IMR-90 (cell line): ENCODE results near the gene GIPC3. TPM values are rescaled to one million over a fixed set of nuclear protein-coding genes. Genes with fewer than 3 reads are reported as not detected.

Experiments used
- ATAC-seq: fragments of 200-7000 bp; cut with Tn5 transposase; 2 replicates; pipeline ENCODE4 v1.9.1; 2020; ENCODE audit warnings: low read depth, mild to moderate bottlenecking, moderate library complexity
- BruUV-seq: library from RNA; stranded (reverse); fragments of 400-500 nt; replicated peaks from 2 replicates; lab custom pipeline; 2021; lab: Mats Ljungman, UMichigan
- CTCF ChIA-PET: fragments of 300-600 bp; formaldehyde crosslinking; extraction: SDS; loops from one replicate; lab custom pipeline; 2021; ENCODE audit warnings: antibody characterized with exemption; lab: Yijun Ruan, JAX
- POLR2A ChIA-PET: fragments of 300-600 bp; sonication (Branson Sonifier 250); formaldehyde crosslinking; loops from one replicate; lab custom pipeline; 2022; ENCODE audit warnings: antibody characterized with exemption; ENCODE audit not compliant: unreplicated experiment; lab: Charles Lee
- DNase-seq: peaks from one replicate; pipeline ENCODE4 v3.0.0; 2013
- H2AFZ ChIP-seq: replicated peaks from 2 replicates; pipeline ENCODE3; 2013; ENCODE audit warnings: low read length, mild to moderate bottlenecking; ENCODE audit not compliant: poor library complexity
- H2AK5ac ChIP-seq: 2 replicates; pipeline ENCODE4 v1.6.1; 2013; ENCODE audit warnings: low read depth, low read length, inconsistent platforms
- H2AK9ac ChIP-seq: replicated peaks from 2 replicates; pipeline ENCODE3; 2013; ENCODE audit warnings: mild to moderate bottlenecking, low read depth, low read length, moderate library complexity; ENCODE audit not compliant: poor library complexity
- H2BK120ac ChIP-seq: 2 replicates; pipeline ENCODE4 v1.6.1; 2013; ENCODE audit warnings: low read depth, low read length, inconsistent platforms
- H2BK15ac ChIP-seq: 3 replicates; pipeline ENCODE4 v1.6.1; 2013; ENCODE audit warnings: low read depth, low read length, inconsistent platforms
- H2BK20ac ChIP-seq: 2 replicates; pipeline ENCODE4 v1.6.1; 2013; ENCODE audit warnings: low read depth, mild to moderate bottlenecking, inconsistent platforms, low read length, moderate library complexity
- H2BK5ac ChIP-seq: 2 replicates; pipeline ENCODE4 v1.6.1; 2013; ENCODE audit warnings: mild to moderate bottlenecking, low read depth, low read length, inconsistent platforms; ENCODE audit not compliant: poor library complexity, severe bottlenecking
- H3K14ac ChIP-seq: replicated peaks from 2 replicates; pipeline ENCODE4 v1.6.1; 2013; ENCODE audit warnings: low read depth, low read length, inconsistent platforms
- H3K18ac ChIP-seq: 2 replicates; pipeline ENCODE4 v1.6.1; 2013; ENCODE audit warnings: low read depth, low read length, control low read depth
- H3K23ac ChIP-seq: 2 replicates; pipeline ENCODE4 v1.6.1; 2013; ENCODE audit warnings: low read depth, low read length, inconsistent platforms
- H3K27ac ChIP-seq: 2 replicates; pipeline ENCODE4 v1.5.1; 2013; ENCODE audit warnings: mild to moderate bottlenecking, control low read depth, low read length; ENCODE audit not compliant: insufficient read depth
- H3K27me3 ChIP-seq: 2 replicates; pipeline ENCODE4 v1.6.1; 2013; ENCODE audit warnings: low read length; ENCODE audit not compliant: control insufficient read depth, insufficient read depth
- H3K36me3 ChIP-seq: 2 replicates; pipeline ENCODE4 v1.6.1; 2013; ENCODE audit warnings: low read length, mixed read lengths; ENCODE audit not compliant: control insufficient read depth, insufficient read depth
- H3K4ac ChIP-seq: 2 replicates; pipeline ENCODE4 v1.6.1; 2013; ENCODE audit warnings: low read depth, low read length, inconsistent platforms
- H3K4me1 ChIP-seq: 2 replicates; pipeline ENCODE4 v1.6.1; 2013; ENCODE audit warnings: low read length, mixed read lengths; ENCODE audit not compliant: control insufficient read depth, insufficient read depth
- H3K4me2 ChIP-seq: 2 replicates; pipeline ENCODE4 v1.6.1; 2013; ENCODE audit warnings: low read depth, mild to moderate bottlenecking, control low read depth, low read length, moderate library complexity
- H3K4me3 ChIP-seq: 2 replicates; pipeline ENCODE4 v1.5.1; 2013; ENCODE audit warnings: low read depth, mild to moderate bottlenecking, control low read depth, low read length, moderate library complexity; ENCODE audit not compliant: insufficient read depth
- H3K56ac ChIP-seq: 2 replicates; pipeline ENCODE4 v1.6.1; 2013; ENCODE audit warnings: low read length, inconsistent platforms; ENCODE audit not compliant: insufficient read depth; ENCODE audit errors: extremely low read depth
- H3K79me1 ChIP-seq, 2 experiments: 2 replicates each; pipeline ENCODE4 v1.6.1; 2013; ENCODE audit warnings: low read length in 2 of 2, inconsistent platforms in 1 of 2, low read depth in 1 of 2
- H3K9ac ChIP-seq: 2 replicates; pipeline ENCODE4 v1.6.1; 2013; ENCODE audit warnings: low read depth, low read length, control low read depth
- H3K9me1 ChIP-seq: 2 replicates; pipeline ENCODE4 v1.6.1; 2013; ENCODE audit warnings: low read length, inconsistent platforms; ENCODE audit not compliant: insufficient read depth
- H3K9me3 ChIP-seq: 2 replicates; pipeline ENCODE4 v1.6.1; 2013; ENCODE audit warnings: low read length; ENCODE audit not compliant: control insufficient read depth, insufficient read depth
- H4K20me1 ChIP-seq: 2 replicates; pipeline ENCODE4 v1.6.1; 2013; ENCODE audit warnings: low read length, inconsistent platforms; ENCODE audit not compliant: insufficient read depth
- H4K5ac ChIP-seq: 2 replicates; pipeline ENCODE4 v1.6.1; 2013; ENCODE audit warnings: mild to moderate bottlenecking, low read depth, low read length, control low read depth
- H4K8ac ChIP-seq, 2 experiments: 2 replicates each; pipeline ENCODE4 v1.6.1; 2013; ENCODE audit warnings: low read depth in 2 of 2, low read length in 2 of 2, control low read depth in 1 of 2, inconsistent platforms in 1 of 2
- H4K91ac ChIP-seq: 2 replicates; pipeline ENCODE4 v1.6.1; 2013; ENCODE audit warnings: low read depth, low read length, inconsistent platforms; ENCODE audit not compliant: insufficient read depth
- BHLHE40 ChIP-seq: fragments of 150-350 bp; IDR thresholded peaks from 2 replicates; pipeline ENCODE4 v1.6.1; 2016; ENCODE audit warnings: mild to moderate bottlenecking, low read depth, low read length
- CEBPB ChIP-seq: IDR thresholded peaks from 2 replicates; pipeline ENCODE4 v1.6.1; 2012; ENCODE audit warnings: low read depth, low read length, improper control_type of control experiment
- CHD1 ChIP-seq: IDR thresholded peaks from 2 replicates; pipeline ENCODE4 v1.6.1; 2012; ENCODE audit warnings: low read depth, low read length, improper control_type of control experiment
- CTCF ChIP-seq: conservative IDR thresholded peaks from 2 replicates; pipeline ENCODE4 v1.5.1; 2012; ENCODE audit warnings: mild to moderate bottlenecking, low read depth, low read length, improper control_type of control experiment
- FOS ChIP-seq: fragments of 150-350 bp; IDR thresholded peaks from 2 replicates; pipeline ENCODE4 v1.6.1; 2016; ENCODE audit warnings: low read depth, low read length
- MAFK ChIP-seq: IDR thresholded peaks from 2 replicates; pipeline ENCODE4 v1.6.1; 2012; ENCODE audit warnings: low read depth, low read length, improper control_type of control experiment
- MAZ ChIP-seq: IDR thresholded peaks from 2 replicates; pipeline ENCODE4 v1.6.1; 2012; ENCODE audit warnings: low read depth, mild to moderate bottlenecking, low read length, improper control_type of control experiment, moderate library complexity, borderline replicate concordance
- MXI1 ChIP-seq: IDR thresholded peaks from 2 replicates; pipeline ENCODE4 v1.6.1; 2012; ENCODE audit warnings: low read depth, mild to moderate bottlenecking, low read length, moderate library complexity, borderline replicate concordance
- NFE2L2 ChIP-seq: fragments of 150-350 bp; IDR thresholded peaks from 2 replicates; pipeline ENCODE4 v1.6.1; 2016; ENCODE audit warnings: low read depth, mild to moderate bottlenecking, low read length
- POLR2A ChIP-seq: IDR thresholded peaks from 2 replicates; pipeline ENCODE4 v1.6.1; 2012; ENCODE audit warnings: mild to moderate bottlenecking, low read depth, low read length
- RAD21 ChIP-seq: IDR thresholded peaks from 2 replicates; pipeline ENCODE4 v1.6.1; 2012; ENCODE audit warnings: low read length, improper control_type of control experiment
- RCOR1 ChIP-seq: IDR thresholded peaks from 2 replicates; pipeline ENCODE4 v1.6.1; 2012; ENCODE audit warnings: mild to moderate bottlenecking, low read length, improper control_type of control experiment; ENCODE audit not compliant: insufficient replicate concordance
- RFX5 ChIP-seq: IDR thresholded peaks from 2 replicates; pipeline ENCODE4 v1.8.0; 2012; ENCODE audit warnings: low read depth, mild to moderate bottlenecking, low read length, moderate library complexity
- SMC3 ChIP-seq: fragments of 150-350 bp; IDR thresholded peaks from 2 replicates; pipeline ENCODE4 v1.6.1; 2016; ENCODE audit warnings: low read depth, mild to moderate bottlenecking, antibody characterized with exemption, low read length, moderate library complexity
- WGBS, 2 experiments: methylation state at CpG; one replicate each; pipeline versions ENCODE4 v1.1.5 to v1.1.7; 2013; ENCODE audit warnings: missing lambda C conversion rate in 2 of 2; ENCODE audit not compliant: insufficient read length in 1 of 2; ENCODE audit errors: extremely low coverage in 2 of 2; 5-methylcytosine and 5-hydroxymethylcytosine counted together
- dilution Hi-C: fragments of 300-500 bp; cut with HindIII; formaldehyde crosslinking; loops from one replicate; pipeline ENCODE4 v1.14.3; 2018; ENCODE audit warnings: low sequenced_read_pairs; ENCODE audit not compliant: unreplicated experiment
- in situ Hi-C: fragments of 300-500 bp; cut with MboI; formaldehyde crosslinking; loops from 3 replicates; pipeline ENCODE4 v1.14.3; 2019; ENCODE audit warnings: low sequenced_read_pairs, inconsistent platforms, mixed read lengths
- intact Hi-C: fragments of 100-400 bp; cut with micrococcal nuclease; formaldehyde crosslinking; loops from 2 replicates; pipeline ENCODE4 v1.10.0; 2022
- polyA plus RNA-seq, 3 experiments: library from polyadenylated mRNA; depleted of rRNA; stranded (reverse); fragments of >200 nt; gene quantifications; 2 replicates each; pipeline ENCODE4 v1.2.3, GENCODE V29; 2012; ENCODE audit warnings: low replicate concordance in 1 of 3
- total RNA-seq: library from RNA; depleted of rRNA; stranded (reverse); fragments of >200 nt; gene quantifications from 2 replicates; pipeline ENCODE4 v1.2.3, GENCODE V29; 2012
- TF ChIP-seq, protein P1 (sequence below): fragments of 150-350 bp; IDR thresholded peaks from 2 replicates; pipeline ENCODE4 v1.6.1; 2016; ENCODE audit warnings: low read depth, mild to moderate bottlenecking, low read length, moderate library complexity, borderline replicate concordance
- TF ChIP-seq, protein P2 (sequence below): fragments of 150-350 bp; IDR thresholded peaks from 2 replicates; pipeline ENCODE4 v1.6.1; 2017; ENCODE audit warnings: mild to moderate bottlenecking, antibody characterized with exemption, low read length, low read depth

GIPC3 gene
- total and polyA plus RNA-seq, 2 of the 4 experiments (the other 2 are of a cell fraction) = under 0.01 to 0.36 TPM

GRCh38 chr19:3604987-3605343 lies 19.7 kb downstream of the GIPC3 start:
- ATAC-seq = no peak
- dilution Hi-C loops (no loop called here), in situ Hi-C loops (loop anchor here (25.0 kb wide), 1 partner anchor 293 kb away; no protein-coding TSS in a partner anchor), intact Hi-C loops (no loop called here)
- WGBS, 2 experiments = no CpG with 5 or more reads among the region's 11 CpGs
- H3K4ac ChIP-seq = no peak overlapping the region
- no peak overlapping the region for H3K4me2 ChIP-seq
- no peak overlapping the region for H2AK9ac ChIP-seq
- ChIA-PET CTCF (no interaction called here), POLR2A (no interaction called here)
- no peak overlapping the region for H3K9ac ChIP-seq
- H4K91ac ChIP-seq = no peak overlapping the region
- no peak overlapping the region for H2BK5ac ChIP-seq
- H3K79me1 ChIP-seq = peaks cover 7 to 17% of the 10 kb centered on the region in 2 experiments
- H3K14ac ChIP-seq = no peak overlapping the region
- no peak overlapping the region for H3K56ac ChIP-seq
- H4K5ac ChIP-seq = no peak overlapping the region
- H2BK15ac ChIP-seq = no peak overlapping the region
- H3K36me3 ChIP-seq = no peaks in the 10 kb centered on the region; the same call in 1 of the 2 replicates
- H2AFZ ChIP-seq = peak overlapping the region; percentile 9
- H4K20me1 ChIP-seq = no peaks in the 10 kb centered on the region
- H2BK20ac ChIP-seq = no peak overlapping the region
- no peak for DNase-seq
- no peak overlapping the region for H2BK120ac ChIP-seq
- H3K4me3 ChIP-seq = no peak overlapping the region
- no peak overlapping the region for H3K27ac ChIP-seq
- H3K18ac ChIP-seq = no peak overlapping the region
- H3K27me3 ChIP-seq = no peaks in the 10 kb centered on the region
- no peaks in the 10 kb centered on the region for H3K9me3 ChIP-seq
- no TSS peak for BruUV-seq
- peak overlapping the region; percentile 11; the same call in 1 of the 2 replicates for H3K23ac ChIP-seq
- peaks cover 11% of the 10 kb centered on the region for H3K4me1 ChIP-seq
- no peak for TF ChIP-seq NFE2L2
- no peak for TF ChIP-seq SMC3
- TF ChIP-seq RCOR1 = no peak
- TF ChIP-seq MAZ = no peak
- no peak for TF ChIP-seq FOS
- TF ChIP-seq RFX5 = no peak
- no peak for TF ChIP-seq MXI1
- TF ChIP-seq, protein P1, sequence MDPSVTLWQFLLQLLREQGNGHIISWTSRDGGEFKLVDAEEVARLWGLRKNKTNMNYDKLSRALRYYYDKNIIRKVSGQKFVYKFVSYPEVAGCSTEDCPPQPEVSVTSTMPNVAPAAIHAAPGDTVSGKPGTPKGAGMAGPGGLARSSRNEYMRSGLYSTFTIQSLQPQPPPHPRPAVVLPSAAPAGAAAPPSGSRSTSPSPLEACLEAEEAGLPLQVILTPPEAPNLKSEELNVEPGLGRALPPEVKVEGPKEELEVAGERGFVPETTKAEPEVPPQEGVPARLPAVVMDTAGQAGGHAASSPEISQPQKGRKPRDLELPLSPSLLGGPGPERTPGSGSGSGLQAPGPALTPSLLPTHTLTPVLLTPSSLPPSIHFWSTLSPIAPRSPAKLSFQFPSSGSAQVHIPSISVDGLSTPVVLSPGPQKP = no peak
- no peak for TF ChIP-seq CHD1
- TF ChIP-seq BHLHE40 = no peak
- no peak for TF ChIP-seq RAD21
- TF ChIP-seq, protein P2, sequence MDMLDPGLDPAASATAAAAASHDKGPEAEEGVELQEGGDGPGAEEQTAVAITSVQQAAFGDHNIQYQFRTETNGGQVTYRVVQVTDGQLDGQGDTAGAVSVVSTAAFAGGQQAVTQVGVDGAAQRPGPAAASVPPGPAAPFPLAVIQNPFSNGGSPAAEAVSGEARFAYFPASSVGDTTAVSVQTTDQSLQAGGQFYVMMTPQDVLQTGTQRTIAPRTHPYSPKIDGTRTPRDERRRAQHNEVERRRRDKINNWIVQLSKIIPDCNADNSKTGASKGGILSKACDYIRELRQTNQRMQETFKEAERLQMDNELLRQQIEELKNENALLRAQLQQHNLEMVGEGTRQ = no peak
- TF ChIP-seq POLR2A = no peak
- no peak for TF ChIP-seq MAFK
- TF ChIP-seq CTCF = no peak
- TF ChIP-seq CEBPB = no peak
- H3K9me1 ChIP-seq = 0 out of 2 replicates have a peak, but pooled peaks cover 6% of the 10 kb centered on the region
- no peak overlapping the region for H4K8ac ChIP-seq
- 0 out of 2 replicates have a peak overlapping the region, but pooled peaks have one; percentile 42 for H2AK5ac ChIP-seq
